Vein endothelial cell (primary cell): ENCODE measurements around the gene GRWD1. TPM values are rescaled to one million over a fixed set of nuclear protein-coding genes. Genes with fewer than 3 reads are reported as not detected.

Experiments used
- total RNA-seq: library from RNA; depleted of rRNA; stranded (reverse); fragments of >200 nt; gene quantifications from 2 replicates; pipeline ENCODE4 v1.2.3, GENCODE V29; 2012

GRWD1 gene
- total RNA-seq: 43.8 and 59.7 TPM in 2 replicates

DNA sequence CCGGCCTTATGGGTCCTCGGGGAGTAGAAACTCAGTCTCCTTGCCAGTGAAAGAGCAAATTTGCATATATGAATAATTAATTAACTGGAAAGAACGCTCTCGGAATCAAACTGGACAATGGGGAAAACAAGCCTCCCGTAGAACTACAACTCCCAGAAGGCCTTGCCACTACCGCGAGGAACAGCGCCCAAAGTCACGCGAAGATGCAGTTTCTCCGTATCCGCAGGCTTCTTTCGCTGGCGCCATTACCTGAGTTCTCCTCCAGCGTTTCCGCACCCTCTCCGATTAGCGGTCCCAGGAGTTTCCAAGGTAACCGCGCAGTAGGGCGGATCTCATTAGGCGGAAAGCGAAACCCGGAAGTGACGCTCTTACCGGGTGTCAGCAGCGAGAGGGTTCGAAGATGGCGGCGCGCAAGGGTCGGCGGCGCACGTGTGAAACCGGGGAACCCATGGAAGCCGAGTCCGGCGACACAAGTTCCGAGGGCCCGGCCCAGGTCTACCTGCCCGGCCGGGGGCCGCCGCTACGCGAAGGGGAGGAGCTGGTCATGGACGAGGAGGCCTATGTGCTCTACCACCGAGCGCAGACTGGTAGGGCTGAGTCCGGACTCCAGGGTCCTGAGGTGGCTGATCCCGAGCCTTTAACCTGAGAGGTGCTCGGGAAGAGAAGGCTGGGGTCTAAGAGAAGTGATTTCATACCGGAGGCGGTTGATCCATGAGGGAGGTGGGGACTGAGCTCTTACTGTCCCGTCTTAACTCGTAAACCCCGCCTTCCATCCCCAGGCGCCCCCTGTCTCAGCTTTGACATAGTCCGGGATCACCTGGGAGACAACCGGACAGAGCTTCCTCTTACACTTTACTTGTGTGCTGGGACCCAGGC, at the start of gene GRWD1:
Gene GRWD1, plus strand, starts transcription at position 378 of the 876 bp plus-strand sequence. Its CDS starts 23 bp downstream, at position 401.

DNA sequence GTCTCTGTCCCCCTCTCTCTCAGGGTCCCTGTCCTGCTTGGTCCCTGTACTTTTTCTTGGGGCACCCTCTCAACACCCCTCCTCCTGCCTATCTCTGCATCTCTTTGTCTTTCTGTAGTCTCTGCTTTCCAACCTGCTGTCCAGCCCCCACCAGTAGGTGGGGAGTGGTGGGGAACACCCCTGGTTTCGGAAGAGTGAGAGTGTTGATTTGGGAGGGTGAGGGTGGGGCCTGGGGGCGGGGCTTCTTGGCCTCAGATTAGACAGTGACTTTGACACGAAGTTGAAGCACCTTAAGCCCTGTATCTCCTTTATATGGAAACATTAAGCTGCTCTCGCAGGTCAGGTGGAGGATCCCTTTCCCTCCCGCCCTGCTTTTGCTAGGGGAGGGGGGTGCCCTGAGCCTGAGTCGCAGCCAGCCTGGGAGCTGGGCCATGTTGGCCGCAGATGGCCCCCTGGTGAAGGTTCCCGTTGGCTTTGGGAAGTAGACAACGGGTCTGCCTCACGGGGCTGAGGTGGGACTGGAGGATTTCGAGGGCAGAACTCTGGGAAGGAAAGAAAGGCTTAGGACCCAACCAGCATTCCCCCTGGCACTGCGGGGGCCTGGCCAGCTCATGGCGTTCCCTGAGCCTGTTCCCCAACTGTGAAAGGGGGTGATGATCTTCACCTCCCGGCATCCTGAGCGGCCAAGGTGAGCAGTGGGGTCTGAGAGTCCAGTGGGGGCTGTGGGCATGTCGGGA, 9.6 kb downstream of the GRWD1 start, which contains the start of gene KCNJ14:
Gene KCNJ14, plus strand, starts transcription at position 404 of the 737 bp plus-strand sequence. CDS start 6,151 bp downstream, outside the sequence.

DNA sequence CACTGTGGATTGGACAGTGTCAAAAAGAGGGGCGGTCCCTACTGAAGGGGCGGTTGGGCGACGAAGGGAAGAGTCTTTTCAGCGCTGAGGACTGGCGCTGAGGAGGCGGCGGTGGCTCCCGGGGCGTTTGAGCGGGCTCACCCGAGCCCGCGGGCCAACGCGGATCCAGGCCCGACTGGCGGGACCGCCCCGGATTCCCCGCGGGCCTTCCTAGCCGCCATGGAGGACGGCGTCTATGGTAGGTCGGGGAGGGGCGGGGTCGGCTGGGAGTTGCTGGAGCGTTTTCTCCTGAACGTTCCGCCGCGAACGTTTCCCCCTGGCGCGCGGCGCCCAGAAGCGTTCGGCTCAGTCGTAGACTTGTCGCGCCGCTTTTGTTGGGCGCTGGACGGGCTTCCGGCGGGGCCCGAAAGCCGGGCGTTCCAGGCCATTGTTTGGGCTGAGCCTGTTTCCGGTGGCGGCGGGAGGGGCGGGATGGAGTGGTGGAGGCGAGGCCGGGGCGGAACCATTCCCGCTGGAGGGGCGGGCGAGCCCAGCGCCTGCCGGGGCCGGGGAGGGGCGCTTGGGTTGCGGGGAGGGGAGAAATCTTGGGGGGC, 23.6 kb downstream of the GRWD1 start, which contains the start of gene CYTH2:
Gene CYTH2, plus strand, starts transcription at position 81 of the 593 bp plus-strand sequence. Its CDS starts 139 bp downstream, at position 220.

Other genes starting within 250 kb of the GRWD1 start
- 122 and 140 TPM in 2 replicates for gene CARD8, start 190.1 kb upstream of the GRWD1 start, total RNA-seq
- gene ZNF114, start 175.9 kb upstream of the GRWD1 start, total RNA-seq: 1.6 and 2.3 TPM in 2 replicates
- gene EMP3, start 120.4 kb upstream of the GRWD1 start, total RNA-seq: 31.4 and 38.9 TPM in 2 replicates
- gene TMEM143, start 82.0 kb upstream of the GRWD1 start, total RNA-seq: 3.8 and 4.6 TPM in 2 replicates
- not detected in 2 replicates for gene SYNGR4, start 81.6 kb upstream of the GRWD1 start, total RNA-seq
- 104 and 127 TPM in 2 replicates for gene KDELR1, start 54.4 kb upstream of the GRWD1 start, total RNA-seq
- 0.48 and 0.98 TPM in 2 replicates for gene GRIN2D, start 52.3 kb upstream of the GRWD1 start, total RNA-seq
- 0.33 and 0.76 TPM in 2 replicates for gene KCNJ14, start 9.6 kb downstream of the GRWD1 start, total RNA-seq
- 87.2 and 90.8 TPM in 2 replicates for gene CYTH2, start 23.4 kb downstream of the GRWD1 start, total RNA-seq
- under 0.01 and 0.10 TPM in 2 replicates for gene LMTK3, start 65.9 kb downstream of the GRWD1 start, total RNA-seq
- gene SULT2B1, start 106.2 kb downstream of the GRWD1 start, total RNA-seq: not detected in 2 replicates
- not detected in 2 replicates for gene SPACA4, start 160.8 kb downstream of the GRWD1 start, total RNA-seq
- 0.33 TPM in 1 of 2 replicates, not detected in the other for gene FAM83E, start 169.1 kb downstream of the GRWD1 start, total RNA-seq
- gene RPL18, start 173.2 kb downstream of the GRWD1 start, total RNA-seq: 1,820 and 2,339 TPM in 2 replicates
- 11.4 and 15.2 TPM in 2 replicates for gene SPHK2, start 173.5 kb downstream of the GRWD1 start, total RNA-seq
- 0.57 and 2.0 TPM in 2 replicates for gene DBP, start 191.4 kb downstream of the GRWD1 start, total RNA-seq
- gene CA11, start 200.2 kb downstream of the GRWD1 start, total RNA-seq: 1.3 and 2.0 TPM in 2 replicates
- not detected in 2 replicates for gene NTN5, start 227.0 kb downstream of the GRWD1 start, total RNA-seq
- gene FUT2, start 250.0 kb downstream of the GRWD1 start, total RNA-seq: not detected in 2 replicates